Hepatocyte (in vitro differentiated cells): Measurements from ENCODE around the gene RAPGEF5. TPM values are rescaled to one million over a fixed set of nuclear protein-coding genes. Genes with fewer than 3 reads are reported as not detected.

Source experiments
- DNase-seq: peaks from one replicate; pipeline ENCODE4 v3.0.0-alpha.2; 2016; ENCODE audit warnings: low spot score
- H2AFZ ChIP-seq: fragments of 200-600 bp; sonication (generic); 2 replicates; pipeline ENCODE4 v1.6.0; 2016; ENCODE audit warnings: antibody characterized with exemption, mild to moderate bottlenecking
- H3K27ac ChIP-seq: fragments of 200-600 bp; sonication (generic); 2 replicates; pipeline ENCODE4 v1.5.1; 2016; ENCODE audit warnings: mild to moderate bottlenecking
- H3K27me3 ChIP-seq: fragments of 200-600 bp; sonication (generic); 2 replicates; pipeline ENCODE4 v1.6.1; 2016
- H3K36me3 ChIP-seq: fragments of 200-600 bp; sonication (generic); replicated peaks from 2 replicates; pipeline ENCODE4 v1.5.1; 2016; ENCODE audit warnings: low read depth; ENCODE audit not compliant: insufficient read depth
- H3K4me1 ChIP-seq: fragments of 200-600 bp; sonication (generic); 2 replicates; pipeline ENCODE4 v1.5.1; 2016; ENCODE audit warnings: mild to moderate bottlenecking, moderate library complexity; ENCODE audit not compliant: insufficient read depth
- H3K4me2 ChIP-seq: fragments of 200-600 bp; sonication (generic); 2 replicates; pipeline ENCODE4 v1.6.0; 2016
- H3K4me3 ChIP-seq: fragments of 200-600 bp; sonication (generic); 2 replicates; pipeline ENCODE4 v1.5.1; 2016; ENCODE audit warnings: mild to moderate bottlenecking
- H3K79me2 ChIP-seq: fragments of 200-600 bp; sonication (generic); 2 replicates; pipeline ENCODE4 v1.6.0; 2017; ENCODE audit warnings: mild to moderate bottlenecking
- H3K9me2 ChIP-seq: fragments of 200-600 bp; sonication (generic); replicated peaks from 2 replicates; pipeline ENCODE4 v1.6.0; 2017; ENCODE audit warnings: mild to moderate bottlenecking; ENCODE audit not compliant: insufficient read depth
- H3K9me3 ChIP-seq: fragments of 200-600 bp; sonication (generic); 2 replicates; pipeline ENCODE4 v1.5.1; 2016; ENCODE audit warnings: low read depth, mild to moderate bottlenecking
- H4K20me1 ChIP-seq: fragments of 200-600 bp; sonication (generic); 2 replicates; pipeline ENCODE4 v1.6.0; 2016; ENCODE audit warnings: mild to moderate bottlenecking; ENCODE audit not compliant: insufficient read depth, poor library complexity, severe bottlenecking
- EZH2 ChIP-seq: fragments of 200-600 bp; sonication (generic); IDR thresholded peaks from 2 replicates; pipeline ENCODE4 v1.6.1; 2016; ENCODE audit warnings: antibody characterized with exemption, mild to moderate bottlenecking, borderline replicate concordance
- EZH2phosphoT487 ChIP-seq: fragments of 200-600 bp; sonication (generic); IDR thresholded peaks from one replicate; pipeline ENCODE4 v1.6.1; 2018; ENCODE audit warnings: antibody characterized with exemption, mild to moderate bottlenecking, low read depth, moderate library complexity; ENCODE audit not compliant: unreplicated experiment, severe bottlenecking
- WGBS: methylation state at CpG from one replicate; pipeline ENCODE4 v1.1.6; 2016; ENCODE audit warnings: low lambda C conversion rate; ENCODE audit errors: missing lambda C conversion rate; 5-methylcytosine and 5-hydroxymethylcytosine counted together
- polyA plus RNA-seq: library from polyadenylated mRNA; unstranded; fragments of >200 nt; fragmentation: Nextera tagmentation; extraction: Ambion mirVana; gene quantifications from 2 replicates; pipeline ENCODE4 v1.2.1, GENCODE V29; 2016
- total RNA-seq: library from RNA; depleted of rRNA; stranded (reverse); fragments of >200 nt; gene quantifications from 2 replicates; pipeline ENCODE4 v1.2.3, GENCODE V29; 2014
- TF ChIP-seq, protein P1 (sequence below): fragments of 200-600 bp; sonication (generic); IDR thresholded peaks from 2 replicates; pipeline ENCODE4 v1.5.1; 2016; ENCODE audit warnings: antibody characterized with exemption, mild to moderate bottlenecking; ENCODE audit not compliant: poor library complexity

The RAPGEF5 gene
- total and polyA plus RNA-seq, 2 experiments from 2014 or later = 5.2 to 14.5 TPM

DNA sequence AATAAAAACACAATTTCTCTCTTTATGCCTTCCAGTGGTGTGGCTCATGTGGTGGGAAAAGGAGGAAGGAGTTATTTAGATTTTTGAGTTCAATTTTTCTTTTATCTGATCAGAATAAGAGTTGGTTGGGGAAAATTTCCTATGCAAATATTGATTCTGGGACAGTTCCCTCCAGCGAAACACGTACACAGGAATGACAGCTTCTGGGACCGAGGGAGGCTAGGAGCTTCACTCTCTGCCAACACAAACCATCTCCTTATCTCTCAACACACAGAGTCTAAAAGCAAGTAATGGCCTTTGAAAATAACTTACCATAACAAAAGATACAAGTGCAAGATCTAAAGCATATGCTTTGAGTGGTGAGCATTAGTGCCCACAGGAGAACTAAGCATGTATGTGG is 122.7 kb downstream of the RAPGEF5 start:
- DNase-seq = no peak
- Histone ChIP-seq H3K27me3 (no peaks in the 10 kb centered on the region), H4K20me1 (no peaks in the 10 kb centered on the region), H3K4me1 (no peaks in the 10 kb centered on the region), H3K36me3 (no peaks in the 10 kb centered on the region), H2AFZ (no peak overlapping the region), H3K4me3 (no peak overlapping the region), H3K27ac (no peak overlapping the region), H3K79me2 (no peaks in the 10 kb centered on the region), H3K4me2 (no peak overlapping the region), H3K9me2 (no peaks in the 10 kb centered on the region), H3K9me3 (no peaks in the 10 kb centered on the region)
- 42% methylated on average over 3 of the region's 3 CpGs for WGBS
- TF ChIP-seq EZH2 = no peak
- TF ChIP-seq, protein P1, sequence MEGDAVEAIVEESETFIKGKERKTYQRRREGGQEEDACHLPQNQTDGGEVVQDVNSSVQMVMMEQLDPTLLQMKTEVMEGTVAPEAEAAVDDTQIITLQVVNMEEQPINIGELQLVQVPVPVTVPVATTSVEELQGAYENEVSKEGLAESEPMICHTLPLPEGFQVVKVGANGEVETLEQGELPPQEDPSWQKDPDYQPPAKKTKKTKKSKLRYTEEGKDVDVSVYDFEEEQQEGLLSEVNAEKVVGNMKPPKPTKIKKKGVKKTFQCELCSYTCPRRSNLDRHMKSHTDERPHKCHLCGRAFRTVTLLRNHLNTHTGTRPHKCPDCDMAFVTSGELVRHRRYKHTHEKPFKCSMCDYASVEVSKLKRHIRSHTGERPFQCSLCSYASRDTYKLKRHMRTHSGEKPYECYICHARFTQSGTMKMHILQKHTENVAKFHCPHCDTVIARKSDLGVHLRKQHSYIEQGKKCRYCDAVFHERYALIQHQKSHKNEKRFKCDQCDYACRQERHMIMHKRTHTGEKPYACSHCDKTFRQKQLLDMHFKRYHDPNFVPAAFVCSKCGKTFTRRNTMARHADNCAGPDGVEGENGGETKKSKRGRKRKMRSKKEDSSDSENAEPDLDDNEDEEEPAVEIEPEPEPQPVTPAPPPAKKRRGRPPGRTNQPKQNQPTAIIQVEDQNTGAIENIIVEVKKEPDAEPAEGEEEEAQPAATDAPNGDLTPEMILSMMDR = no peak
- TF ChIP-seq EZH2phosphoT487 = no peak

DNA sequence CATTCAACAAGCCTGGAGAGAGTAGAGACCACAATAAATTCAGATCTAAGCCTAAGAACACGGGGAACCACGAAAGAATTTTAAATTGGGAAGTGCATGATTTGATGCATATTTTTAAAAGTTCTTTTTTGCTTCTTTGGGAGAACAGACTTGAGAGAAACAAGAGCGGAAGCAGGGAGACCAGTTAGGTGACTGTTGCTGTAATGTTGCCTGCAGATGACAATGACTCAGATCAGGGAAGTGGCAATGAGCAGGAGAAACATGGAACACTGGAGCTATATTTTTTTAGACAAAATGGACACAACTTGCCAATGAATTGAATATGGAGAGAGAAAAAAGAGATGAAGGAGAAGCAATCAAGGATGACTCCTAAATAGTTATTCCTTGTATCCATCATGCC is 125.1 kb downstream of the RAPGEF5 start:
- Histone ChIP-seq H3K4me3 (no peak overlapping the region), H3K4me2 (no peak overlapping the region), H3K9me3 (no peaks in the 10 kb centered on the region), H3K9me2 (no peaks in the 10 kb centered on the region), H3K27me3 (no peaks in the 10 kb centered on the region), H3K36me3 (no peaks in the 10 kb centered on the region), H4K20me1 (no peaks in the 10 kb centered on the region), H3K79me2 (no peaks in the 10 kb centered on the region), H3K27ac (no peak overlapping the region), H3K4me1 (no peaks in the 10 kb centered on the region), H2AFZ (no peak overlapping the region)
- WGBS = 93% methylated on average over 3 of the region's 3 CpGs
- no peak for TF ChIP-seq EZH2phosphoT487
- no peak for DNase-seq

DNA sequence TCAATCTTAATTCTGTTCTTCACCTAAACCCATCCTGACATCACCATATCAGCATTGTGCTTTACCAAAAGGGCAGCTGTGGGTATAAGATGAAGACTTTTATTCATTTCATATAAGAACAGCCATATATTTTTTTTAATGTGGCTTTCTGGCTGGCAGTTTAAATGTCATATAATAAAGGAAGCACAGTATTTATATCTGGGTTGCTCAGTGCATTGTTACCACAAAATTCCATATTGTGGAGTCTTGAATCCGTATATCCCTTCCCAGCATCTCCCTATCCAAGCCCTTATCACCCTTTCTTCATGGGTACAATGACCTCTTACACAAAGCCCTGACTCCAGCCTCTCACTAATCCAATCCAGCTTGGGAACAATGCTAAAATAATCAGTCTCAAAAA is 125.8 kb downstream of the RAPGEF5 start:
- no peaks in the 10 kb centered on the region for H3K36me3 ChIP-seq
- H3K27ac ChIP-seq = no peak overlapping the region
- no peaks in the 10 kb centered on the region for H3K9me2 ChIP-seq
- no peak for TF ChIP-seq EZH2phosphoT487
- TF ChIP-seq EZH2 = no peak
- TF ChIP-seq, protein P1 = no peak
- H3K27me3 ChIP-seq = no peaks in the 10 kb centered on the region
- H3K79me2 ChIP-seq = no peaks in the 10 kb centered on the region
- no peaks in the 10 kb centered on the region for H3K4me1 ChIP-seq
- WGBS = 35% methylated on average over 1 of the region's 1 CpG
- H3K4me3 ChIP-seq = no peak overlapping the region
- H3K9me3 ChIP-seq = no peaks in the 10 kb centered on the region
- no peak overlapping the region for H2AFZ ChIP-seq
- DNase-seq = no peak
- no peak overlapping the region for H3K4me2 ChIP-seq
- no peaks in the 10 kb centered on the region for H4K20me1 ChIP-seq

DNA sequence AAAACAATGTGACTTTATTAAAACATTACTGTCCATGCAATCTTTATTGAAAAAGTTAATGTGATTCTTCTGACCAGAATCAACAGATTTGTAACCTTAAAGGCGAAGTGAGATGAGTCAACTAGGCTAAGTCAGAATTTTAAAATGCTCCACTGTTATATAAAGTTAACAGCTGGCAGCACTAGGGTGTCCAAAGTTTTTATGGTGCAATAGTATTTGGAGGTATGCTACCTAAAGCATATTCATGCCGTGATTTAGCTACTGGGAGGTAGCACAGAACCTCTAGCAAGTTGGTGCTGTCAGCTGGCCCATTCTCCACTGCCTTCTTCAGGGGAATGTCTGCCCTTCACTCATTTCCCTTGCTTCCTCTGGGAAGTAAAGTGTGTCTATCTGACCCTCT is 126.7 kb downstream of the RAPGEF5 start:
- Histone ChIP-seq H3K4me3 (no peak overlapping the region), H3K4me1 (no peaks in the 10 kb centered on the region), H2AFZ (no peak overlapping the region), H3K9me3 (no peaks in the 10 kb centered on the region), H3K27ac (no peak overlapping the region), H3K79me2 (no peaks in the 10 kb centered on the region), H3K27me3 (no peaks in the 10 kb centered on the region), H3K4me2 (no peak overlapping the region), H3K36me3 (no peaks in the 10 kb centered on the region), H3K9me2 (no peaks in the 10 kb centered on the region), H4K20me1 (no peaks in the 10 kb centered on the region)
- DNase-seq = no peak
- TF ChIP-seq EZH2 (no peak), EZH2phosphoT487 (no peak)
- TF ChIP-seq, protein P1 = no peak
- 82% methylated on average over 2 of the region's 2 CpGs for WGBS
